Smooth muscle cell (in vitro differentiated cells): Measurements from ENCODE around the gene AVPR2. TPM values are rescaled to one million over a fixed set of nuclear protein-coding genes. Genes with fewer than 3 reads are reported as not detected.
A peak's percentile ranks its signal among the peaks of the same experiment; 100 is the strongest.

Experiments used
- DNase-seq: peaks from one replicate; lab custom pipeline; 2025; ENCODE audit not compliant: unreplicated experiment; lab: John Stamatoyannopoulos, UW
- H2AFZ ChIP-seq: fragments of 200-600 bp; sonication (generic); 2 replicates; pipeline ENCODE4 v1.6.0; 2016; ENCODE audit warnings: antibody characterized with exemption, low read depth, mild to moderate bottlenecking
- H3F3A ChIP-seq: fragments of 200-600 bp; sonication (generic); 2 replicates; pipeline ENCODE4 v1.6.0; 2017; ENCODE audit warnings: antibody characterized with exemption, low read depth
- H3K27ac ChIP-seq: fragments of 200-600 bp; sonication (generic); 2 replicates; pipeline ENCODE4 v1.5.1; 2016; ENCODE audit warnings: low read depth, mild to moderate bottlenecking
- H3K27me3 ChIP-seq: fragments of 200-600 bp; sonication (generic); 2 replicates; pipeline ENCODE4 v1.6.1; 2016; ENCODE audit warnings: low read depth, mild to moderate bottlenecking
- H3K36me3 ChIP-seq: fragments of 200-600 bp; sonication (generic); 2 replicates; pipeline ENCODE4 v1.5.1; 2016; ENCODE audit warnings: low read depth
- H3K4me1 ChIP-seq: fragments of 200-600 bp; sonication (generic); 2 replicates; pipeline ENCODE4 v1.5.1; 2016; ENCODE audit warnings: low read depth
- H3K4me2 ChIP-seq: fragments of 200-600 bp; sonication (generic); 2 replicates; pipeline ENCODE4 v1.6.0; 2016; ENCODE audit warnings: mild to moderate bottlenecking
- H3K4me3 ChIP-seq: fragments of 200-600 bp; sonication (generic); 2 replicates; pipeline ENCODE4 v1.5.1; 2016; ENCODE audit warnings: mild to moderate bottlenecking
- H3K79me2 ChIP-seq: fragments of 200-600 bp; sonication (generic); 2 replicates; pipeline ENCODE4 v1.6.0; 2016; ENCODE audit warnings: low read depth, mild to moderate bottlenecking
- H3K9ac ChIP-seq: fragments of 200-600 bp; sonication (generic); 2 replicates; pipeline ENCODE4 v1.6.0; 2016; ENCODE audit warnings: low read depth
- H3K9me3 ChIP-seq: fragments of 200-600 bp; sonication (generic); replicated peaks from 2 replicates; pipeline ENCODE4 v1.5.1; 2016; ENCODE audit warnings: low read depth
- H4K20me1 ChIP-seq: fragments of 200-600 bp; sonication (generic); 2 replicates; pipeline ENCODE4 v1.6.0; 2016; ENCODE audit warnings: low read depth
- CTCF ChIP-seq: fragments of 200-600 bp; sonication (generic); IDR thresholded peaks from 2 replicates; pipeline ENCODE4 v1.5.1; 2017; ENCODE audit warnings: borderline replicate concordance, mild to moderate bottlenecking, antibody characterized with exemption; ENCODE audit not compliant: insufficient read depth, poor library complexity, severe bottlenecking
- WGBS: methylation state at CpG from one replicate; pipeline ENCODE4 v1.1.7; 2016; ENCODE audit warnings: low lambda C conversion rate; 5-methylcytosine and 5-hydroxymethylcytosine counted together
- polyA plus RNA-seq: library from polyadenylated mRNA; unstranded; fragments of >200 nt; fragmentation: Nextera tagmentation; extraction: Ambion mirVana; gene quantifications from 2 replicates; pipeline ENCODE4 v1.2.1, GENCODE V29; 2016
- total RNA-seq: library from RNA; depleted of rRNA; stranded (reverse); fragments of >200 nt; gene quantifications from 2 replicates; pipeline ENCODE4 v1.2.3, GENCODE V29; 2014

The AVPR2 gene
- total and polyA plus RNA-seq, 2 experiments from 2014 or later = not detected

GRCh38 chrX:153931151-153931550, 26.7 kb downstream of the AVPR2 start:
- H3K79me2 ChIP-seq = peaks cover 9% of the 10 kb centered on the region
- no peaks in the 10 kb centered on the region for H3K27me3 ChIP-seq
- H3K27ac ChIP-seq = no peak overlapping the region
- no peak overlapping the region for H3K4me2 ChIP-seq
- no peaks in the 10 kb centered on the region for H3F3A ChIP-seq
- H3K4me1 ChIP-seq = no peaks in the 10 kb centered on the region
- no peak overlapping the region for H2AFZ ChIP-seq
- no peaks in the 10 kb centered on the region for H3K9me3 ChIP-seq
- no peaks in the 10 kb centered on the region for H3K36me3 ChIP-seq
- H4K20me1 ChIP-seq = peaks cover 5% of the 10 kb centered on the region
- 90% methylated on average over 8 of the region's 8 CpGs for WGBS
- no peak overlapping the region for H3K9ac ChIP-seq
- no peak for TF ChIP-seq CTCF
- DNase-seq = no peak
- no peak overlapping the region for H3K4me3 ChIP-seq

DNA sequence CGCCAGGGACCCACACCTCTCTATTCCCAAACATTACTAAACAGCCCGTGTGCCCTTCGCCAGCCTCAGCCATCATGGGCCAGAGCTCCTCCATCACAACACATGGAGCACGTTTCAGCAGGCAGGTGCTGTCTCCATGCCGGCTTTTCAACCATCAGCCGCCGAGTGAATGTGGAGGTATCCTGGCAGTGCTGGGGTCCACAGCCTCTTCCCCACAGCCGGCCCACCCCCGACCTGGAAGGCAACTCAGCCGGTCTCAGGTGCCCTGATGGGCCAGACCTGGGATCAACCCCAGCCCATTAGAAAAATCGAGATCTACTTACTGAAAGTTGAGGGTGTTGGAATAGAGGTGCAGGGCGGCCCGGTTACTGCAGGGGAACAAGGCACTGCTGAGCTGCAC, 27.3 kb downstream of the AVPR2 start:
- no peak for TF ChIP-seq CTCF
- H3K27me3 ChIP-seq = no peaks in the 10 kb centered on the region
- no peaks in the 10 kb centered on the region for H3K4me1 ChIP-seq
- WGBS = 86% methylated on average over 13 of the region's 13 CpGs
- H3K9ac ChIP-seq = no peak overlapping the region
- H3K79me2 ChIP-seq = peaks cover 9% of the 10 kb centered on the region
- H3K27ac ChIP-seq = no peak overlapping the region
- H3K36me3 ChIP-seq = no peaks in the 10 kb centered on the region
- H3F3A ChIP-seq = no peaks in the 10 kb centered on the region
- no peak overlapping the region for H2AFZ ChIP-seq
- no peaks in the 10 kb centered on the region for H3K9me3 ChIP-seq
- DNase-seq = no peak
- no peak overlapping the region for H3K4me2 ChIP-seq
- H3K4me3 ChIP-seq = no peak overlapping the region
- peaks cover 5% of the 10 kb centered on the region for H4K20me1 ChIP-seq

GRCh38 chrX:153932220-153932915, 27.9 kb downstream of the AVPR2 start:
- Histone ChIP-seq H3K79me2 (peaks cover 9% of the 10 kb centered on the region), H2AFZ (no peak overlapping the region), H3K4me1 (no peaks in the 10 kb centered on the region), H3K27ac (no peak overlapping the region), H3K4me3 (no peak overlapping the region), H4K20me1 (peaks cover 5% of the 10 kb centered on the region), H3K9ac (no peak overlapping the region), H3F3A (no peaks in the 10 kb centered on the region), H3K36me3 (no peaks in the 10 kb centered on the region), H3K9me3 (no peaks in the 10 kb centered on the region), H3K4me2 (no peak overlapping the region), H3K27me3 (no peaks in the 10 kb centered on the region)
- DNase-seq = no peak
- WGBS = 88% methylated on average over 13 of the region's 13 CpGs
- no peak for TF ChIP-seq CTCF

DNA sequence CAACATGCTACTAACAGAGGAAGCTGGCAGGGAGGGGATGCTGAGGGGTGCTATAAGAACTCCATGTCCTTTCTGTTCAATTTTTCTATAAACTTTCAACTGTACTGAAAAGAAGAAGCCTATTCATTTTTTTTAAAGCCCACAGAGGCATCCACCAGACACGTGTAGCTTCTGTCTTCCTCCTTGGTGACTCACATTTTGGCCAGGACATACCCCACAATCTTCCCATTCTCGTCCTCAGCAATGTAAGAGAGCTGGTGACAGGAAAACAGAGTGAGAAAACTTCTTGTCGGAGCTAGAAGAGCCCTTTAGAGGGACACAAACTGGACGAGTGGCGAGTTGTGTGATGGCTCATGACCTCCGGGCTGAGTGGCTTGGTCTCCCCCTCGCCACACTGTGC, 29.3 kb downstream of the AVPR2 start:
- no peak overlapping the region for H2AFZ ChIP-seq

More for the DNA sequence above, 29.3 kb downstream of the AVPR2 start:
- H3F3A ChIP-seq = no peaks in the 10 kb centered on the region
- no peaks in the 10 kb centered on the region for H3K27me3 ChIP-seq
- DNase-seq = no peak
- peak overlapping the region; percentile 74 for H3K9ac ChIP-seq
- peaks cover 9% of the 10 kb centered on the region for H3K79me2 ChIP-seq
- H3K36me3 ChIP-seq = no peaks in the 10 kb centered on the region
- H3K4me1 ChIP-seq = no peaks in the 10 kb centered on the region
- peak overlapping the region; percentile 30 for H3K27ac ChIP-seq
- no peak for TF ChIP-seq CTCF
- H3K4me3 ChIP-seq = peak overlapping the region; percentile 70
- H4K20me1 ChIP-seq = peaks cover 5% of the 10 kb centered on the region
- 44% methylated on average over 7 of the region's 7 CpGs for WGBS
- H3K4me2 ChIP-seq = peak overlapping the region; percentile 87
- no peaks in the 10 kb centered on the region for H3K9me3 ChIP-seq
